Neural progenitor cell (in vitro differentiated cells): ENCODE data around the gene SH2D2A. TPM values are rescaled to one million over a fixed set of nuclear protein-coding genes. Genes with fewer than 3 reads are reported as not detected.

ENCODE experiments used
- DNase-seq: peaks from one replicate; pipeline ENCODE4 v3.0.0-alpha.2; 2016; ENCODE audit warnings: low spot score
- H2AFZ ChIP-seq: fragments of 200-600 bp; sonication (generic); replicated peaks from 2 replicates; pipeline ENCODE4 v1.6.1; 2016; ENCODE audit warnings: antibody characterized with exemption
- H3F3A ChIP-seq: fragments of 200-600 bp; sonication (generic); 2 replicates; pipeline ENCODE4 v1.6.1; 2016; ENCODE audit warnings: antibody characterized with exemption, low read depth
- H3K27ac ChIP-seq: fragments of 200-600 bp; sonication (generic); 2 replicates; pipeline ENCODE4 v1.5.1; 2016; ENCODE audit warnings: mild to moderate bottlenecking
- H3K27me3 ChIP-seq: fragments of 200-600 bp; sonication (generic); 2 replicates; pipeline ENCODE4 v1.6.1; 2016; ENCODE audit warnings: mild to moderate bottlenecking, moderate library complexity
- H3K36me3 ChIP-seq: fragments of 200-600 bp; sonication (generic); 2 replicates; pipeline ENCODE4 v1.5.1; 2016
- H3K4me1 ChIP-seq: fragments of 200-600 bp; sonication (generic); 2 replicates; pipeline ENCODE4 v1.6.1; 2016; ENCODE audit warnings: mixed run types
- H3K4me2 ChIP-seq: fragments of 200-600 bp; sonication (generic); 2 replicates; pipeline ENCODE4 v1.6.1; 2016
- H3K4me3 ChIP-seq: fragments of 200-600 bp; sonication (generic); 2 replicates; pipeline ENCODE4 v1.5.1; 2016
- H3K79me2 ChIP-seq: fragments of 200-600 bp; sonication (generic); 2 replicates; pipeline ENCODE4 v1.6.1; 2016; ENCODE audit warnings: low read depth
- H3K9ac ChIP-seq: fragments of 200-600 bp; sonication (generic); 2 replicates; pipeline ENCODE4 v1.6.1; 2016
- H3K9me3 ChIP-seq: fragments of 200-600 bp; sonication (generic); 2 replicates; pipeline ENCODE4 v1.5.1; 2016; ENCODE audit warnings: low read depth
- H4K20me1 ChIP-seq: fragments of 200-600 bp; sonication (generic); 2 replicates; pipeline ENCODE4 v1.6.1; 2016; ENCODE audit warnings: low read depth
- H3K27ac Mint-ChIP-seq: 3 replicates; pipeline ENCODE4 v1.8.0; 2021; ENCODE audit warnings: mixed read lengths
- H3K27me3 Mint-ChIP-seq: 2 replicates; pipeline ENCODE4 v1.8.0; 2022; ENCODE audit warnings: low read depth, mild to moderate bottlenecking, inconsistent platforms, moderate library complexity, mixed read lengths; ENCODE audit not compliant: insufficient read depth
- H3K36me3 Mint-ChIP-seq: 3 replicates; pipeline ENCODE4 v1.8.0; 2021; ENCODE audit warnings: mixed read lengths
- H3K4me1 Mint-ChIP-seq: 3 replicates; pipeline ENCODE4 v1.8.0; 2021; ENCODE audit warnings: mixed read lengths
- H3K4me3 Mint-ChIP-seq: 3 replicates; pipeline ENCODE4 v1.8.0; 2021; ENCODE audit warnings: mild to moderate bottlenecking, moderate library complexity, mixed read lengths
- H3K9me3 Mint-ChIP-seq: 3 replicates; pipeline ENCODE4 v1.8.0; 2020; ENCODE audit warnings: mixed read lengths
- EZH2 ChIP-seq: fragments of 200-600 bp; sonication (generic); IDR thresholded peaks from 2 replicates; pipeline ENCODE4 v1.6.1; 2017; ENCODE audit warnings: antibody characterized with exemption, mild to moderate bottlenecking, moderate library complexity
- EZH2phosphoT487 ChIP-seq: fragments of 200-600 bp; sonication (generic); IDR thresholded peaks from 2 replicates; pipeline ENCODE4 v1.6.1; 2017; ENCODE audit warnings: antibody characterized with exemption
- total RNA-seq: library from RNA; depleted of rRNA; stranded (reverse); fragments of >200 nt; gene quantifications from 2 replicates; pipeline ENCODE4 v1.2.3, GENCODE V29; 2015; ENCODE audit warnings: low replicate concordance
- TF ChIP-seq, protein P1 (sequence below): fragments of 200-600 bp; sonication (generic); IDR thresholded peaks from 2 replicates; pipeline ENCODE4 v1.5.1; 2017; ENCODE audit warnings: antibody characterized with exemption, mild to moderate bottlenecking

Gene SH2D2A
- total RNA-seq, 1 donor from 2014 or later, result not detected

GRCh38 chr1:156828400-156829124 is 11.9 kb upstream of the SH2D2A start:
- H3K27me3 Mint-ChIP-seq, result peaks cover 19% of the 10 kb centered on the region
- Histone ChIP-seq H3K79me2 (no peaks in the 10 kb centered on the region), H3K27me3 (peaks cover 30% of the 10 kb centered on the region), H3F3A (no peaks in the 10 kb centered on the region), H3K9me3 (no peaks in the 10 kb centered on the region), H3K9ac (no peak overlapping the region), H3K4me3 (no peak overlapping the region), H4K20me1 (no peaks in the 10 kb centered on the region), H3K4me2 (no peak overlapping the region), H3K4me1 (no peaks in the 10 kb centered on the region), H3K36me3 (no peaks in the 10 kb centered on the region), H3K27ac (no peak overlapping the region), H2AFZ (peak overlapping the region; percentile 11)
- no peak overlapping the region for H3K4me3 Mint-ChIP-seq
- no peak overlapping the region for H3K27ac Mint-ChIP-seq
- no peak for TF ChIP-seq EZH2phosphoT487
- TF ChIP-seq, protein P1, sequence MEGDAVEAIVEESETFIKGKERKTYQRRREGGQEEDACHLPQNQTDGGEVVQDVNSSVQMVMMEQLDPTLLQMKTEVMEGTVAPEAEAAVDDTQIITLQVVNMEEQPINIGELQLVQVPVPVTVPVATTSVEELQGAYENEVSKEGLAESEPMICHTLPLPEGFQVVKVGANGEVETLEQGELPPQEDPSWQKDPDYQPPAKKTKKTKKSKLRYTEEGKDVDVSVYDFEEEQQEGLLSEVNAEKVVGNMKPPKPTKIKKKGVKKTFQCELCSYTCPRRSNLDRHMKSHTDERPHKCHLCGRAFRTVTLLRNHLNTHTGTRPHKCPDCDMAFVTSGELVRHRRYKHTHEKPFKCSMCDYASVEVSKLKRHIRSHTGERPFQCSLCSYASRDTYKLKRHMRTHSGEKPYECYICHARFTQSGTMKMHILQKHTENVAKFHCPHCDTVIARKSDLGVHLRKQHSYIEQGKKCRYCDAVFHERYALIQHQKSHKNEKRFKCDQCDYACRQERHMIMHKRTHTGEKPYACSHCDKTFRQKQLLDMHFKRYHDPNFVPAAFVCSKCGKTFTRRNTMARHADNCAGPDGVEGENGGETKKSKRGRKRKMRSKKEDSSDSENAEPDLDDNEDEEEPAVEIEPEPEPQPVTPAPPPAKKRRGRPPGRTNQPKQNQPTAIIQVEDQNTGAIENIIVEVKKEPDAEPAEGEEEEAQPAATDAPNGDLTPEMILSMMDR, result no peak
- TF ChIP-seq EZH2, result no peak
- H3K36me3 Mint-ChIP-seq, result no peaks in the 10 kb centered on the region
- DNase-seq, result no peak
- H3K4me1 Mint-ChIP-seq, result peaks cover 5% of the 10 kb centered on the region
- H3K9me3 Mint-ChIP-seq, result no peaks in the 10 kb centered on the region

DNA sequence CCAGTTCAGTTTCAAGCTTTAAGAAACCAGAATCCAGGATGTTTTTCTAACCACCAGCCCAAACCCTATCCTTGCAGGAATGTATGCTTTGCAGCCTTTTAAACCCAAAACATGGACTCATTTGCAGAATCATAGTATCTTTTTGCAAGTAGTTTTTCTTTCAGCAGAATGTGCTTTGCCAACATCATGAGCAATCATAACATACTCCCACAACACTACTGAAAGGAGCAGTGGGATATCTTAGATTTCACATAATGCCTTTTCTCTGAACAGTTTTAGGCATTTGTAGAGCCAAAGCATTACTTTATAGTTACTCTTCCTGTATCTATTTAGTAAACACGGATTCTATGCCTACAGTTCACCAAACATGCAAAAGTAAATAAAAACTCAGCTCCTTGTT is 10.0 kb upstream of the SH2D2A start:
- no peak overlapping the region for H3K4me2 ChIP-seq

DNA sequence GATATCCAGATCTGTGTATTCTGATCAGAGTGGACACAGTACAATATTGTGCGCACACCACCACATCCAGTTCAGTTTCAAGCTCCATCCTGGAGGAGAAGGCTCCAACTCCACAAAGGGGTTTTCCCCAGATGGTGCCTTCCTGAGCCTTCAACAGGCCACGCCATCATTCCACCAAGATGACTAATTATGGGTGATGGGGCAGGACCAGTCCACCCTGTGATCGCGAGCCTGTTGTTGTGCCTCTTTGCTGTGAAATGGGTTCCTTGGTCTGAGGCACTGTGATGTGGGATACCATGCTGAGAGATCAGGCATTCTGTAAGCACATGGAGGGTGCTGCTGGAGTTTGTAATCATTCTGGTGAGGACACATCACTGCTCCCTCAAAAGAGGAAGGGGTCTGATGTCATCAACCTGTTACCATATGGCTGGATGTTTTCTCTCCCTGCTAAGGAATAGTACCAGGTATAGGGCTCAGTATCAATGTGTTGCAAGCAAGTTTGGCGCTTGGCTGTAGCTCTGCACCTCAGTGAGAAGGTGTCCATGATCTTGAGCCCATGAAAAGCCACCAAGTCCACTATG is 6.7 kb upstream of the SH2D2A start:
- no peaks in the 10 kb centered on the region for H3K36me3 Mint-ChIP-seq
- H3K79me2 ChIP-seq, result no peaks in the 10 kb centered on the region
- no peak overlapping the region for H3K4me2 ChIP-seq
- no peaks in the 10 kb centered on the region for H4K20me1 ChIP-seq
- no peak overlapping the region for H3K9ac ChIP-seq
- H3K27me3 Mint-ChIP-seq, result peaks cover 11% of the 10 kb centered on the region
- no peaks in the 10 kb centered on the region for H3K36me3 ChIP-seq
- H3F3A ChIP-seq, result no peaks in the 10 kb centered on the region
- peaks cover 40% of the 10 kb centered on the region for H3K27me3 ChIP-seq
- H3K9me3 Mint-ChIP-seq, result no peaks in the 10 kb centered on the region
- H3K27ac ChIP-seq, result no peak overlapping the region
- H2AFZ ChIP-seq, result no peak overlapping the region
- TF ChIP-seq, protein P1, result no peak
- TF ChIP-seq EZH2, result no peak
- no peak for TF ChIP-seq EZH2phosphoT487
- H3K4me1 ChIP-seq, result no peaks in the 10 kb centered on the region
- H3K9me3 ChIP-seq, result no peaks in the 10 kb centered on the region
- H3K27ac Mint-ChIP-seq, result no peak overlapping the region
- no peak overlapping the region for H3K4me3 Mint-ChIP-seq
- H3K4me3 ChIP-seq, result no peak overlapping the region
- H3K4me1 Mint-ChIP-seq, result no peaks in the 10 kb centered on the region
- DNase-seq, result no peak

More for the DNA sequence above, 10.0 kb upstream of the SH2D2A start:
- Histone ChIP-seq H3K4me3 (no peak overlapping the region), H3K9me3 (no peaks in the 10 kb centered on the region), H3K27ac (no peak overlapping the region), H3K79me2 (no peaks in the 10 kb centered on the region), H2AFZ (no peak overlapping the region), H3K36me3 (no peaks in the 10 kb centered on the region), H4K20me1 (no peaks in the 10 kb centered on the region), H3F3A (no peaks in the 10 kb centered on the region), H3K4me1 (no peaks in the 10 kb centered on the region), H3K9ac (no peak overlapping the region), H3K27me3 (peaks cover 30% of the 10 kb centered on the region)
- Mint-ChIP-seq H3K27me3 (peaks cover 18% of the 10 kb centered on the region), H3K36me3 (no peaks in the 10 kb centered on the region), H3K27ac (no peak overlapping the region), H3K9me3 (no peaks in the 10 kb centered on the region), H3K4me3 (no peak overlapping the region), H3K4me1 (peaks cover 5% of the 10 kb centered on the region)
- TF ChIP-seq, protein P1, result no peak
- TF ChIP-seq EZH2phosphoT487 (no peak), EZH2 (no peak)
- DNase-seq, result no peak
